HG03135 (cell line): ENCODE results near the gene ESPN.
"Not testable (repeated sequence)": the region's sequence is repeated elsewhere in the genome, so short reads cannot be mapped to it uniquely, and the experiment has no call there.

ENCODE experiments used
- ATAC-seq: cut with Tn5 transposase; IDR thresholded peaks from one replicate; pipeline ENCODE4 v1.9.1; 2021; ENCODE audit warnings: mild to moderate bottlenecking, moderate library complexity; ENCODE audit not compliant: unreplicated experiment

Gene ESPN

DNA sequence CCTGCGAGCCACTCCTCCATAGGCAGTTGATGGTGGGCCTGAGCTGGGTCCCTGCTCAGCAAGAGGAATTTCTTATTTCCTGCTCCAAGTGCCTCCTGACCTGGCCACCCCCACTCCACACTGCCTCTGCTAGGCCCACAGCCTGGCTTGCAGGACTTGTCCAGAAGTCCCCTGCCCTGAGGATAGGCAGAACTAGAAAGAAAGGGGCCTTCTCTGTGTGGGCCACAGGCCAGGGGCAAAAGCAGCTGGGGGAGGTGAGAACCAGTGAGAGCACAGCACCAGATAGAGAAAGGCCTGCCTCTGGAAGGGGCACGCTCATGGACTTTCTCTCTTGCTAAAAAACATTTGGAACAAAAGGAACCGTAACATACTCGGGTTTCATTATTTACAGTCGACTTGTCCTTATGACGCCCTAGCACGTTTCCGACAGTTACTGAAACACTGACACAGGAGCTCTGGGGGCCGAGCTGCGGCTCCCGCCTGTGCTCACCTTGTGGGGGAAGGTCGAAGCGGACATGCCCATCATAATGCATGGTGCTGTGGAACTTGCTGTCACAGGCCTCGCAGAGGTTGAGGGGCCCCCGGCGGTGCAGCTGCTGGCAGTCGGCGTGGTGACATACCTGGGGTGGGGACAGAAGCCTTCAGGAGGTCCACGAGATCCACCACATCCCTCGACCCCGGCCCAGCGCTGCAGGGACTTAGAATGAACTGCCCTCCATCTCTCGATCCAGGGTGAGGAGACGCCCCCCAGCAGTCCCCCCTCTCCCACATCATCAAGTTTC is 52.7 kb downstream of the ESPN start:
- ATAC-seq = no peak

DNA sequence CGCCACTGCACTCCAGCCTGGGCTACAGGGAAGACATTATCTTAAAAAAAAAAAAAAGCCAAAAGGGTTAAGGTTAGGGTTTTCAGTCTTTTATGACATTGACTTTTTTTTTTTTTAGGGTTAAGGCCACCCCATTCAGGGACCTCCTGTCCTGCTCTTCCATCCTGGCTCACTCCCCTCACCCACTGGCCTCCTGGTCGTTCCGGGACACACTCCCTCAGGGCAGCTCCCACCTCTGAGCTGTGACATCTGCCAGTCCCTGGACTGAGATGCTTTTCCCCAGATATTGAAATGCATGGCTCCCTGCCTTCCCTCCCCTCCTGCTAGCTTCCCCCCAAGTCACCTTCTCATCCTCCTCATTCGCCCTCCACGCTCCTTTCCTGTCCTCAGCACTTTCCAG is 57.2 kb downstream of the ESPN start:
- ATAC-seq = no peak

DNA sequence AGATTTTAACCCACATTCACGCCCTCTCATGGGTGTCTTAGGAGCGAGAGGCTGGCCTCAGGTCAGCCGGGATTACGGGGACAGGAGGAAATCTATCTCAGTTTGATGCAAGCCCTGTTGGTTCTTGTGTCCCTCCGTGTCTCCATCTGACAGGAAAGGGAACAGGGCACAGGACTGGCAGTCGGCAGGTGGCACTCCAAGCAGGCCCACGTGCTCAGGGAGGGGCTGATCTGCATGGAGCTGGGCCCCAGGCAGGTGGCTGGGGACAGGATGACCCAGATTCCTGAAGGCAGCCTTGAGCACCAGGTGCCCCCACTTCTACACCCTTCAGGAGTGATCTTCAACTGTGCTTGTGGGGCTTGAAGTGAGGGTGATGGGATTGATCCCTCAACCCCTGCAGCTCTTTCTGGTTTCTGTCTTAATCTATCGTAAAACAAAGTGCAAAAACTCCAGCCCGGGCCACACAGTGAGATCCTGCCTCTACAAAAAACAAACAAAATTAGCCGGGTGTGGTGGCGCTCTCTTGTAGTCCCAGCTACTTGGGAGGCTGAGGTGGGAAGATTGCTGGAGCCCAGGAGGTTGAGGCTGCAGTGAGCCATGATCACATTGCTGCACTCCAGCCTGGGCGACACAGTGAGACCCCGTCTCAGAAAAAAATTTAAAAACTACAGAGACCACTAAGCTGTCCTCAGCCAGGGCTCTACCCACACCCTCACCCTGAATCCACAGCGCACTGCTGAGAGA is 58.6 kb downstream of the ESPN start:
- ATAC-seq = no peak

DNA sequence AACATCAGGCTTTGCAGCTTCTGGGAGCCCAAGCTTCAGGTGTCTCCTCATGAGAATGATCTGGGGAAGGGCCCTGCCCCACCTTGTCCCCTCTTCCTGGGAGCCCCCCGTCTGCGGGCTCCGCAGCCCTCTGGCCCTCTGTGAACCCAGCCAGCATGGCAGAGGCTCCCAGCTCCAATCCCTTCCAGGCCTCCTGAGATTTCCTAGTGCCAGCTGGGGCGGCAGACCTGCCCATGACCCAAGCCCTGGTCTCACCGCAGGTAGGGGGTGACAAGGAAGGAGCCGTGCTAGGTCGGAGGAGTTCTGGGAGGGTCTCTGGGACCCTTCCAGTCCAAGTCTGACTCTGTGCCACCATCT is 59.2 kb downstream of the ESPN start:
- ATAC-seq = no peak

DNA sequence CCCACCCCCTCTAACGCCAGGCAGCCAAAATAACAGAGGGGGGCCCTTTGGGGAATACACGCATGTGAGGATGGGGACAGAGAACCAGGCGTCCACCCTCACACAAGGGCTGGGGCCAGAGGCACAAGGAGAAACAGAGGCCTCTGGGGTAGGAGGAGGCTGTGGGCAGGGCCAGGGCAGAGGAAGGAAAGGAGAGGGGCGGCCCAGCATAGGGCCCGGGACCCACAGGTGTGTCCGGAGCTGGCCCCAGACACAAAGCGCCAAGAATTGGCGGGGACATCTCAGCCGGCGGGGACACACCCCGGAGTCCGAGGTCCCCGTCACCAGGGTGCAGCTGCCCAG is 60.2 kb downstream of the ESPN start:
- ATAC-seq = no peak

DNA sequence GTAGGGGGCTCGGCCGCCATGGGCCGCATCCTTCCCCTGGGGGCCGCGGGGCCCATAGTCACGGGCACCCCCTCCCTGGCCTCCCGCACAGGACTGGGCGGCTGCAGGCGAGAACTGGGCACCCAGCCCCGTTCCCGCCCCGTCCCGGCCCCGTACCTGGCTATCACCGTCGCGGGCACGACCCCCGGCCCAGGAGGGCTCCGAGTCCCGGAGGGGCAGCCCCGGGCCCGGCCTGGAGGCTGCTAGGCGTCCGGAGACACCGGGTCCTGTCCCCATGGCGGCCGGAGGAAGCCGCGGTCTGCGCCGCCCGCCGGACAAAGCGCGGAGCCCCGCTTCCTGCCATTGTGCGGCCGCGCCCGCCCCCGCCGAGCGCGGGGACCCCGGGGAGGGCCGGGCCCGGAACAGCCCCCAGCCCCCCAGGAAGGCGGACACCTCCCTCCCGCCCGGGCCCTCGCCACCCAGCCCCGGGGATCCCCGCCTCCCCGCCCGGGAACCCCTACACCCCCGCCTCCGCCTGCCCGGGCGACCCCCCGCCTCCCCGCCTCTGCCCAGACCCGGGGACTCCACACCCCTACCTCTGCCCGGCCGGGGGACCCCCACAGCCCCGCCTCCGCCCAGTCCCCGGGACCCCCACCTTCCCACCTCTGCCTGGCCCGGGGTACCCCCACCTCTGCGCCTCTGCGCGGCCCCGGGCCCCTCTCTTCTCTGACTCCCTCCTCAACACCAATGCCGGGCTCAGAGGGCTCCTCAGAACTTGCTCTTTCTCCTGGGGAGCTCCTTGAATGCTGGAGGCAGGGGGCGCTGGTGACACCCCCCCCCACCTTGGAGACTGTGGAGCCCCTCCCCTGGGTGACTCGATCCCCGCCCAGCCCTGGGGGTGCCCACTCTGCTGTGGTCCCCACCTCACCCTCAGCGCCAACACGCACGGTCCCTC is 60.9 kb downstream of the ESPN start:
- no peak for ATAC-seq

DNA sequence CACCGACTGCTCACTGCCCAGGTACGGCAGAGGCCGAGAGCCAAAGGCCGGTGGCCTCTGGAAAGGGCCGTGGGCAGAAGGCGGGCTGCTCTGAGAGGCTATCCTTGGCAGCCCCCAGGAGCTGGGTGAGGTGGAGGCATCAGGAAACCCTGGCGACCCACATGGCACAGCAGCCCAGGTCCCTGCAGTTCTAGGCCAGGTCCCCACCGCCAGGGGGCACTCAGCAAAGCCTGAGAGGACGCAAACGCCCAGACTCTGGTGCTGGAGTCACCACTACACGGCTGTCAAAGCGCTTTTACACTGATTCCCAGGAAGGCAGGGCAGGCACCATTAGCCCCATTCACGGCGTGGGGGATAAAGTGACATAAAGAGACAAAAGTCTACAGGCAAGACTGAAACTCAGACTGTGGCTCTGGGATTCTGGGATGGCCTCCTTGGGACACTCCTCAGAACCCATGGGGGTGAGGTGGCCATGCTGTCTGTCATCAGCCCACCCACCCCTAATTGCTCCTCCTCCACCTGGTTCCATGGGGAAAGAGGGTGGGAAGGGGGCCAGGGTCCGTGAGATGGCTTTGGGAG is 61.9 kb downstream of the ESPN start:
- ATAC-seq = no peak

DNA sequence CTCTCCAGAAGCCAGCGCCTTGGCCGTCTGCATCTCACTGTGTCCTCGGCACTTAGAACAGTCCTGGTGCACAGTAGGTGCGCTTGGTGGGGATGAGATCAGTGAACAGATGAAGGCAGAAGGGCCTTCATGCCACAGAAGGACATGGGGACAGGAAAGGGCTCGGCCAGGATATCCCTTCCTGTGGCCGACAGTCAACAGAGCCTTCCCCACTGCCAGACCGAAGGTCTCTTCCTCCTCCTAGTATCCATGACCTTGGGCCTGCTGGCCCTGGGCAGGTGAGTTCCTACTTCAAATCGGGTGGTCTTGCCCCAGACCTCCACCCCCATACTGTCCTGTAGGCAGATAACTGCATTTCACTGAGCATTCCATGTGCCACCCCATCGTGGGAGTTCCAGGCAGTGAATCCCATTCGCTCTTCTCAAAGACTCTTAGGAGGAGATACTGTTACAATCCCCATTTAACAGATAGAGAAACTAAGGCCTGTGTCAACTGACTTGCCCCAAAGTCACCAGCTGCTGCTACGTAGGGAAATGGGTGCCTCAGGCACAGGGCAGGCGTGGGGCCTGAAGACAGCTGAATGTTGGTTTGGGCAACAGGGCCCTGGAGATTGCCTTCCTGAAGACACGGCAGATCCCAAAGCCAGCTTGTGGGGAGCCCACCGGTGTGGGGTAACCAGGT is 63.4 kb downstream of the ESPN start:
- no peak for ATAC-seq

DNA sequence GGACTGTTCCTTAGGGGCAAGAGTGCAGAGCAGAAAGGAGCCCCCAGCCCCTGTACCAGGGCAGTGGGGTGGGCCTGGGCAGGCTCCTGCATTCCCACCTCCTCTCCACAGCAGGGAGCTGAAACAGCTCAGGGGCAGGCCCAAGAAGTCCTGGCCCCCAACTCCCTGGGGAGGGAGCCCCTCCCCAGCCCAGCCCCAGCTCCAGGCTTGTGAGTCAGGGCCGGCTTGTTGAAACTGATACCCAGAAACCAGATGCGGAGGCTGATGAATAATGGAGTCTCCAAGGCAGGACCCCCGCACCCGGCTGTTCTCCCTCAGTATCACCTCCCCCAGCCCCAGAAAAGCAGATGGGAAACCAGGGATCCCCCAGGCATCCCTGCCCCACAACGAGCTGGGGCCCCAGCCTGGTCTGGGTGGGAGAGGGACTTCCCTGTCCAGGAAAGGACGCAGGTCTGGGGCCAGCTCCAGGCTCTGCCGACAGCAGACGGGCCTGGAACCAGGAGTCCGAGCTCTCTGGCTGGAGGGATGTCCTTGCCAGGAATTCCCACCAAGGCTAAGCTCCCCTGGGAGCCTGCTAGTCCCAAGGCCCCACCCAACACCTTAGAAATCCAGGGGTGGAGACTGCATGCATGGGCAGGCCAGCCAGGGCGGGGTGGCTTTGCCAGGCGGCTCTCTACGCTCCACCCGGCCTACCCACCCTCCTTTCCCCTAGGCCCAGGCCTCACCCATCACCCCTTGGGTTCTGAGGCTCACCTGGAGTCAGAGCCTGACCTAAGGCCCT is 64.2 kb downstream of the ESPN start:
- no peak for ATAC-seq

DNA sequence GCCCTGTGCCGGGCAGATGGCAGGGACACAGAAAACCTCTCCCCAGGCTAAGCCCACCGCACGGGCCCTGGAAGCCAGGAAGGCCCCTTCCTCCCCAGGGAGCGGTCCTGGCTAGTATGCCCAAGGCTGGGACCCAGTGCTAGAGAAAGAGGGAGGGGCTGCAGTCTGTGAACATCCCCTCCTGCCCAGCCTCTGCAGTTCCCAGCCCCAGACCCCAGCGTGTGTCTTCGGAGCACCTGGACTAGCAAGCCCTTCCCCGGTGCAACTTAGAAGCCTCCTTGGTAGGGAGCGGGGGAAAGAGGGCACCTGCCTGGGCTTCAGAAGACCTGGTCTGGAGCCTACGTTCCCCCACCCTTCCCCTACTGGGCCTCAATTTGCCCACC is 64.8 kb downstream of the ESPN start:
- ATAC-seq = no peak

DNA sequence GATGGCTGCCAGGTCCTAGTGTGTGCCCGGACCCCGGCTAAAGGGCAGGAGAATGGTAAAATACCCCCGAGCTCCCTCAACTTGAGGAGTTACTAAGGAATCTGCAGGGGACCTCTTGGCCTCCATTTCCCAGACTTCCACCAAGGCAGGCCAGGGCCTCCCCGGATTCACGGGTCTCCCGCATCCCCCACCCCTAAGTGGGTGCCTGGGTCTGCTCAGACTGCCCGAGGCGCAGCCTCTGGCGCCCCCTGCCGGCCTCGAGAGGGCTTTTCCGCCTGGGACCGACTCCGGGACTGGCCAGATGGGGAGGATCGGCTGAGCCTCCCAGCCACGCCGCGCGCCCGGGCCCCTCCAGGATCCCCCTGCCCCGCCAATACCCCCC is 65.2 kb downstream of the ESPN start:
- peak; percentile 46 for ATAC-seq

DNA sequence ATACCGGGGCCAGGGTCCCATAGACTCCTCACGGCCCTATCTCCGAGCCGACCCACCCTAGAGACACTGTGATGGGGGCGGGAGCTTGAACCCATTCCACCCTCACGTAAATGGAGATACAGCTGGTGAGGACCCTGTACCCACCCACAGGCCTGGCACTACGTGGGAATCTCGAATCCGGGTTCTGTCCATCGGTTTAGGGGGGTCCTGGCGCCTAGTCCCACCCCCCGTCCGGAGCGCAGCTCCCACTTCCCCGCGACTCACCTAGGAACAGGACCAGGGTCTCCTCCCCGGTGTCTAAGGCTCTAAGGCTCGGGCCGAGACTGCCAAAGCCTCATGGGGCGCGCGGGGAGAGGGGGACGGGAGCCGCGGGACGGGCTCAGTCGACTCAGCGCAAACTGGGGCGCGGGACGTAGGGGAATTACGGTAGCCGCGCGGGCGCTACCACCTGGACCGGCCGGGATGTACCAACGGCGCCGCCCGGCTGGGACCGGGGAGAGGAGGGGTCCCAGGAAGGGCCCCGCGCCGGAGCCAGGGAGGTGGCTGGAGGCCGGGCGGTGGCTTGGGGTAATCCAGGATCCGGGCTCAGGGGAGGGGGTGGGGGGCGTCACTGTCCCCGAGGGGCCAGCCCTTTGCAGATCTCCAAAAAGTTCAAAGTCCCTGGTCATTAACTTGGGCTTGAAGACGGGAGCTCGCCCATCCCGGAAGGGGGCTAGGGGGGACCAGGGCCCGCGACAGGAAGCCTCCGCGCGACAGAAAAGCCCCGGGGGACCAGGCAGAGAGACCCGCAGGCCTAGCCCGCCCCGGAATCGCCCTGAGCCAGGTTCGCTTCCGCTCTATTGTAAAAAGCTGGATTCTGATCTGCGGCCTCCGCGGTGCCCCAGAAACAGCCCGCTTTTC is 65.9 kb downstream of the ESPN start:
- peak; percentile 53 for ATAC-seq

DNA sequence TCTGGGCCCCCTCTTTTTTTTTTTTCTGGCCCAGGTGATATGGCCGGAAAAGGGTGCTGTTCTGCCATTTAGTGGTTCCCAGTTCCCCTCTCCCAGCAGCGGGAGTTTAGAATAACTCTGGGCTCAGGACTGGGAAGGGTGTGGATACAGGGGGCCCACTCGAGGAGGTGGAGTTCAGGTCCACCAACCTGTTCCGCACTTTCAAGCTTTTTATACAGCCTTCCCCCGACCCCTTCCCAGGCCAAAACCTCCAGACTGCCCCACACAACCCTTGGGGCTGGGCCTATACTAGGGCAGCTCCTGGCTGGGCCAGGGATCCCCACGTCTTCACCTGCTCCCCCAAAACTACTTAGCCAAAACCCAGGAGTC is 66.5 kb downstream of the ESPN start:
- ATAC-seq = no peak

DNA sequence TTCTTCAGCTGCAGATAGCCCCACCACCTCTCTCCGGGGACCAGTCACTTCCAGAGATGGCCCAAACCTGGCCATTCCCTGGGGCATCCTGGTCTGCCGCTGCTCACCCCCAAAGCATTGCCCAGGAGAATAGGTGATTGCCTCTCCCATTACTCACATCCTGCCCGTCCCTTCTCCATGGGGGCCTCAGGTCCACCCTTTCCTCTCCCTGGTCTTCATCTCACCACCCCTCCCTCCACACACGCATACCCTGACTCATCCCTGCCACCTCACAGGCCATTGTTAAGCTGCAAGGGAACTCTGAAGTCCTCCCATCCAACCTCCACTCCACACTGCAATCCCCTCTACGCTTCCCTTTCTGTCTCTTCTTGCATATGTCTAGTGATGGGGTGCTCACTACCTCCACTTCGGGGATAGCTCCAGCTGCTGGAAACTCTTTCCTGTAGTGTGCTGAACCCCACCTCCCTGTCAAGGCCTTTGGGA is 66.9 kb downstream of the ESPN start, which contains the start of gene PLEKHG5:
TSS of gene PLEKHG5 (minus strand) at position 188 of the 483 bp plus-strand sequence. CDS start 14,096 bp downstream, outside the sequence.
- ATAC-seq = no peak

DNA sequence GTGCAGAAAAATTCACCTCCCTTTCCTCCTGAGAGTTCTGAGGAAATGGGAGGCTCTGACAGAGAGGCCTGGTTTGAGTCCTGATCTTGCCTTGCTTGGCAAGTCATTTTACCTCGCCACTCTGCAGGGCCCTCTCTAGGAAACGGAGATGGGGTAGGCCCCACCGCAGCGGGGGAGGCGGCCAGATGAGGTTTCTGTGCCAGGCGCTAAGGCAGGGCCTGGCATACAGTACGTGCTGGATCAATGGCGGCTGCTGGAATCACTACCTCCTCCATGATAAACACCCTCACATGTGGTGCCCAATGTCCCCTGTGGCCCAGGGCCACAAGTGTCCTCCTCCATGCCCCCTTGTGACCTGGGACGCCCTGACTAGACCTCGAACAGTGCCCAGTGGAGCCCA is 67.4 kb downstream of the ESPN start:
- ATAC-seq = no peak

DNA sequence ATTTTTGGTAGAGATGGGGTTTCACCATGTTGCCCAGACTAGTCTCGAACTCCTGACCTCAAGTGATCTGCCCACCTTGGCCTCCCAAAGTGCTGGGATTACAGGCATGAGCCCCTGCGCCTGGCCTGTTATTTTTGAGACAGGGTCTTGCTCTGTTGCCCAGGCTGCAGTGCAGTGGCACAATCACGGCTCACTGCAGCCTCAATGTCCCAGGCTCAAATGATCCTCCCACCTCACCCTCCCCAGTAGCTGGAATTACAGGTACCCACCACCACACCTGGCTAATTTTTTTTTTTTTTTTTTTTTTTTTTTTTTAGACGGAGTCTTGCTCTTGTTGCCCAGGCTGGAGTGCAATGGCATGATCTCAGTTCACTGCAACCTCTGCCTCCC is 69.3 kb downstream of the ESPN start:
- not testable (repeated sequence) for ATAC-seq

DNA sequence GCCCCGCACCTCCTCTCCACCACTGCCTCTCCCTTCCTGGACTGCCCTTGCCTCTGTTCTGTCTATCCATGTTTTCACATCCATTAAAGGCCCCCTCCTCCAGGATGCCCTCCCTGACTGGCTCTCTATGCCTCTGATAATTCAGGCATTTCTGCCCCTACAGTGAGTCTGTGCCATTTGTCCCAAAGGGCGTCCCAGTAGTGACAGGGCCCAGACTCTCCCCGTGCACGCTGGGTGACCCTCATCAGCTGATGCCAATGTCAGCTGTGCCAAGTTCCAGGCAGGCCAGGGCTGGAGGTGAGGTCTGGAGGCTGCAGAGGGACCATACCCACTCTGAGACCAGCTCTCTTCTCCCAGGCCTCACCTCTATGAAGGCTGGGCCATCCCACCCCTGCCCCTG is 70.1 kb downstream of the ESPN start:
- no peak for ATAC-seq

DNA sequence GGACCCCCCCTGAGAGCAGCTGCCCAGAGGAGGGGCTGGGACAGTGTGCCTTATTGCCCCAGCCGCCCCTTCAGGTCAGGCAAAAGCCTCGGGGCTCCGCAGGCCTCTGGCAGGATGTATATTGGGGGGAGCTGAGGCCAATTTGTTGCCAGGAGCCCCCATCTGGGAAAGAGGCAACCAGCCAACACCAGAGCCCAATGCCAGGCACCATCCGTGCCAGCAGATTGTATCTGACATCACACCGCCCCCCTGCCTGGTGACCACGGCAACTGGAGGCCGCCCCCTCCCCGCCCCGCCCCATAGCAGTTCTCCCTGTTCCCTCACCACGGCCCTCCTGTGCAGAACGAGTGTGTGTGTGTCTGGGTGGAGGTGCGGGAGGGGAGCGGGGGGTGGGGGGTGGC is 70.5 kb downstream of the ESPN start:
- ATAC-seq = no peak
